HG02798 (cell line): ENCODE data around the gene CLEC16A.

Experiments used
- ATAC-seq: cut with Tn5 transposase; IDR thresholded peaks from one replicate; pipeline ENCODE4 v1.9.1; 2021; ENCODE audit warnings: mild to moderate bottlenecking; ENCODE audit not compliant: unreplicated experiment, poor library complexity

Gene CLEC16A

GRCh38 chr16:11161439-11161838, 217.1 kb downstream of the CLEC16A start:
- ATAC-seq: no peak

DNA sequence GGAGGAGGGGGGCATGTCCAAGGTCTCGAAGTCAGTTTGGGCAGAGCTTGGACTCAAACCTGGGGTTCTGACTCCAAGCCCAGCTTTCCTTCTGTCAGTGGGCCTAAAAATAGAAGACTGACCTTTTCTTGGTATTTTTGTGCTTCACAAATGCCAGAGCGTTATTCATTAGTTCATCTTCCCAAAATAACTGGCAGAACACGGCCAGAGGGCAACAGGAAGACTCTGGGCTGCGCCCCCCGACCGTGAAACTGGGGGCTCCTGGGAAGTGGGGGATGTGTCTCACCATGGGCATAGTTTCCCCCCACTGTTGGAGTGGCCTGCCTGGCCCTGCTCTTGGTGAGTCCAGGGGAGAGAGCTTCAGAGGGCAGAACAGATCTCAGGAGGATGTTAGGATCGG, 217.6 kb downstream of the CLEC16A start:
- no peak for ATAC-seq

DNA sequence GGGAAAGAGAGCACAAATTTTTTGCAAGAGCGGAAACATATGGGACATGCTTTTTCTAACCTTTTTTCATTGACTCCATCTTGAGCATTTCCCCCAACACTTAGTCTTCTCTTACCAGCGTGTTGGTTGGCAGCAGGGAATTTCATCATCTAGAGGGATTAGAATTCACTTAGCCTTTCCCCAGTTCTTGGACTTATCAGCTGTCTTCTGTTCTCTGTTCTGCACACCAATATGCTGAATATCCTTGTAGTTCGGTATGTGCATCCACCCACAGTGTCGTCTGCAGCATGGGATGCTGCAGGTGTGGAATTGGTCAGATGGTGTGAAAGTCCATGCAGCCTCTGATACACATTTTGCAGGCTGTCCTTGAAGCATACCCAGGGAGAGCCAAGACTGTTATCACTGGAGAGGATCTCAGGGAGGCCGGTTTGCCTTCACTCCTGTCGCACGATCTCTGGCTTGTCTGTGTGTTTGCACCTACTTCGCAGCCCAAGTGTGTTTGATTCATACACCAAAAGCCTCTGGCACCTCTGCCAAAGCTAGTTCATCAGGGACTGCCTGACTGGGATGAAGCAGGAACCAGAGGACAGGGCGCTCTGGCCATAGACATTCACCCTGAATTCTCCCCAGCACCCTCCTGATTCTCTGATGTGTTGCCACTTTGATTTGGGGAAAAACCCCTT, 218.4 kb downstream of the CLEC16A start:
- ATAC-seq: no peak

- no peak for ATAC-seq
Observed at GRCh38 chr16:11163761-11164261, 219.4 kb downstream of the CLEC16A start.

- ATAC-seq: no peak
Observed at GRCh38 chr16:11164482-11165270, 220.3 kb downstream of the CLEC16A start.

DNA sequence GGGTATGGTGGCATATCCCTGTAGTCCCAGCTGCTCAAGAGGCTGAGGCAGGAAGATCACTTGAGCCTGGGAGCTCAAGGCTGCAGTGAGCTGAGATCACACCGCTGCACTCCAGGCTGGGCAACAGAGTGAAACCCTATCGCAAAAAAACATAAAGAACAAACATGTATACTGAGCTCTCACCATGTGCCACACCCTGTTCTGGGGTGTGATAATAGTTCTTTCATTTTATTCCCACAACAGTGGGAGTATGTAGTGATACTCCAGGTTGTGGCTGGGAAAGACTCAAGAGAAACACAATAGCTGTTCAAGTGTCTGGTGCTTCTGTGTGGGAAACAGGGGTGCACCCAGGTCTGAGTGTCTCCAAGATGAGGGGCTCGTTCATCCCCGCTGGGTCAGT, 221.0 kb downstream of the CLEC16A start:
- no peak for ATAC-seq

- ATAC-seq: no peak
Observed at GRCh38 chr16:11165894-11166665, 221.7 kb downstream of the CLEC16A start.

DNA sequence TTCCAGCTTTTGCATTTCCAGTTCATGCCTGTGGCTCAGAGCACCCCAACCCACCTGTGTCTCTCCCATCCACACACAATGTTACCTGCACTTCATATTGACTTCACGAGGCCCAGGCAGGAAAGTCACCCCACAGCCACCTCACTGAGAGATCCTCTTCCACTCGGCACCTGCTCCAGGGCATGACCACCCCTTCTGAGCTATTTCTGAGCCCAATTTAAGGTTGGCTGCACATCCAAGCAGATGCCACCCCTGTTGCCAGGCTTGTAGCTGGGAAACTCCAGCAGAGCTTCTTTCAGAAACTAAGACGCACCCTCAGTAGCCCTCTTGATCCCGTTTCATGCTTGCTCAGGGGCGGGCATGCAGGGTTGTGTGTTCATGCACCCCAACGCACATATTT, 223.2 kb downstream of the CLEC16A start:
- ATAC-seq: no peak

DNA sequence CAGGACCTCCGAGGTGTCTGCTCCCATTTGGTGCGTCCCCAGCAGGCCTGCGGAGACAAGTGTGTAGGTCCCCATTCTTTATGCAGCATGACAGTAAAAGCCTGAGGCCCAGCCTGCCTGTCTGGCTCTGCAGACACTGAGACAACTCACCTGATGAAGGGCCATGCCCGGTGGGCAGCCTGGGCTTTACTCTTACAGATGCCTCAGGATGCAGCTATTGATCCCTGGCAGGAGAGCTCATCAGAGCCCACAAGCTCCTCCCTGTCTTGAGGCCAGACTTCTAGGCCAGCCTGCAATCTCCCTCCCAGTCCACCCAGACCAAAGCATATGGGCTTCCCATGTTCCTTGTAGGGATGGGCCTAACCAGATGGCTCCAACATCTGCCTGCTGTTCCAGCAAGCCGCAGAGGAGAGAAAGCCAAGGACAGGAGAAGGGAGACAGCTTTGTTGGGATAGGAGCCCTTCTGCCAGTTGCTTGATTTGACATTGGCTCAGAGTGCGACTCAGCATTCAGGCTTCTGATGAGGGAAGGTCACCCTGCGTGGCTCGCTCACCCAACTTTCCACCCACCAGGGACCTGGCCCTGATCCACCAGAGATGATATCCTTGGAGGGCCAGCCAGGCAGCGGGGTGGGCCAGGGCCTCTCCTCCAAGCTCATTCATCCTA, 224.2 kb downstream of the CLEC16A start:
- no peak for ATAC-seq

DNA sequence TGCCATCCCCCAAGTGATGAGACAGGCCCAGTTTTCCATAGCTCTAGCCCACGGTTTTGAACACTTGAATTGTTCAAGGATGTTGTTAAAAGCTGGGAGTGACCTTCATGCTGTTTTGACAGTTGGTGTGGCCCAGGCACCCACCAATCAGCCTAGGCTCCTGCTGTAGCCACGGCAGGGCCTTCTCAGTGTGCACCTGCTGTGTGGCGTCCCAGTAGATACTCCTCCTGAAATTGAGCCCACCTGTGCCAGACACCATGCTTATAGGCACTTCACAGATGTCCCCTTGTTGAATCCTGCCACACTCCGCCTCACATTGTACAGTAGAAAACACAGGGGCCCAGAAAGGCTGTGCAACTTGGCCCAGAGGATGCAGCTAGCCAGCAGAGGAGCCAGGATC, 225.3 kb downstream of the CLEC16A start:
- ATAC-seq: no peak

DNA sequence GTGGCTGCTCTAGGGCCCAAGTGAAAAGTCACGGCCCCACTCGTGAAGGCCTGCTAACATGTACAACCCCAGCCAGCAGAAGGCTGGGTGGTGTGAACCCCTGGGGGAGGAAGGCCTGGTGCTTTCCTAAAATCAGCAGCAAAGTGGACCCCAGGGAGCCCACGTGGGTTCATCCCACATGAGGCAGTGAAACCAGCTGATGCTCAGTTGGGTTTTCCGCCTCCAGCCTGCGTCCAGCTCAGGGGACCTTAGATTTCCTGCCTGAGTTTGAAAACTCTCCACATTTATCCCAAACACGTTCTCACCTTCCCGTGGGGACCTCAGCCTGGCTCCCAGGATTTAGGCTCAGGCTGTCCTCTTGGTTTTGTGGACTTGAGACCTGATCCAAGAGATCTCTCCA, 225.8 kb downstream of the CLEC16A start:
- ATAC-seq: no peak

GRCh38 chr16:11170696-11171447, 226.5 kb downstream of the CLEC16A start:
- no peak for ATAC-seq

DNA sequence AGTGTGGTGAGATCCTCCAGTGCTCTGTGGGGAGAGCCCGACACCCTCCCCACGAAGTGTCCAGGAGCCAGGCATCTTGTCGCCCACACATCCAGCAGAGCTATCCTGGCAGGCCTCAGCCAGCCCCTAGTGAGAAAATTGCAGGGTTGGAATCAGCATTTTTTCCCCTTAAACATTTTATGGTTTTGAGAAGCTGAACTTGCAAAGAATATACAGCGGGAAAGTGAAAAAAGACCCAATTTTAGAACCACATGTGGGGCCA, 227.0 kb downstream of the CLEC16A start:
- ATAC-seq: no peak

DNA sequence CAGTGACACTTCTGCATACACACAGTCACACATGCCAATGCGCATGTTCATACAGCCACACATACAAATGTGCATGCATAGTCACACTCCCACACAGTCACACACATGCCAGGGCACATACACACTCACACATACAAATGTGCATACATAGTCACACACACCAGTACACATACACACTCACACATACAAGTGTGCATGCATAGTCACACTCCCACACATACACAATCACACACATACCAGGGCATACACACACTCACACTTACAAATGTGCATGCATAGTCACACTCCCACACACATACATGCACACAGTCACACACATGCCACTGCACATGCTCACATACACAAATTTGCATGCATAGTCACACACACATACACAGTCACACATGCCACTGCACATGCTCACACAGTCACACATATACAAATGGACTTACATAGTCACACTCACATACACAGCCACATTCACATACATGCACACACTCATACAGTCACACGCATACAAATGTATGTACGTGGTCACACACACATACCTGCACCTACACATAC, 227.5 kb downstream of the CLEC16A start:
- ATAC-seq: no peak

GRCh38 chr16:11173426-11173825, 229.1 kb downstream of the CLEC16A start:
- ATAC-seq: no peak

DNA sequence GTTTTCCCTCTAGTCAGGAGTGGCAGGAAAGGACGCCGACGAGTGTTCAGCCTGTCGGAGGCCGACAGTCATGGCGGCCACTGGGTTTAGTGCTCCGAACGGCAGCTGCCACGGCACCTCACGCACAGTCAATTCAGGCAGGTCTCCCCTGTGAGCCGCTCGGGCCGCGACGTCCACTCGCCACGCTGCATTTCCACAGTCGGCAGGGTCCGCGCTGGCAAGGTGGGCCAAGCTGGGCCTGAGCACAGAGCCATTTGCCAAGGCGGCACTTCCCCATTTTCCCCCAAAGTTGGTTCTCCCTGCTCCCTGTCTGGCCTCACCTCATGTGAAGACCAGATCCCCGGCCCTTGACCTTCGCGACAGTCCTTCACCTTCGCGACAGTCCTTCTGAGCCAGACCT, 229.8 kb downstream of the CLEC16A start:
- ATAC-seq: no peak

GRCh38 chr16:11175106-11175786, 230.9 kb downstream of the CLEC16A start:
- no peak for ATAC-seq

DNA sequence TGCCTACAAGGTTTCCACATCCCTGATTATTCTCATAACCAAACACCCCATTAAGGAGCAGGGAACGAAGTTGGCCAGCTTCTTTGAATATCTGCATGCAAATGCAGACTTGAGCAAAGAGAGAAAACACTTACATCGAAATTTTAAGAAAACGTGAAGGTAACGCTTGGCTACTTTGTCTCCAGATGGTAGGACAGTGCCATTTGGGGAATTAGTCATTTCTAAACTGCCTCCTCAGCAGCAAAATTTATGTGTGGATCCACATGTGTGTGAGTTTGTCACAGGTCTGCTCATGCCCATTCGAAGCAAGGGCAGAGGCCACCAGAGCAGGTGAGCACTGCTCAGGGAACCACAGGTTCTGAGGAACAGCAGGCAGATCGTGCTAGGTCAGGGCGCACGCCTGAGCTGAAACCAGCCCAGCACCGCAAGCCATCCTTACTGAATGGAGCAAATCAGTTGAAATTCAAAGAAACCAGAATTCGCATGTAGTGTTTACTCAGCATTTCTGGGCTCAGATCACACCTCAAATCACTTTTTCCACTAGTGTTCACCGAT, 231.5 kb downstream of the CLEC16A start:
- peak; percentile 57 for ATAC-seq

- ATAC-seq: no peak
Observed at GRCh38 chr16:11177578-11178160, 233.3 kb downstream of the CLEC16A start.
